Psoas muscle (tissue), 8 donors: Measurements from ENCODE around the gene AAGAB. TPM values are rescaled to one million over a fixed set of nuclear protein-coding genes. Genes with fewer than 3 reads are reported as not detected.

Experiments
- ATAC-seq, 4 donors: fragments of 200-7000 bp; cut with Tn5 transposase; one replicate each; pipeline ENCODE4 v1.9.1; 2020; ENCODE audit warnings: moderate library complexity in 3 of 4, mild to moderate bottlenecking in 2 of 4
- DNase-seq, 2 donors: peaks; one replicate each; pipeline ENCODE4 v3.0.0-alpha.2; 2020
- H3K27ac ChIP-seq: fragments of 200-600 bp; one replicate; pipeline ENCODE4 v1.8.0; 2022
- H3K27me3 ChIP-seq, 3 donors: fragments of 200-600 bp in 1 of 3; one replicate each; pipeline versions ENCODE4 v1.6.1 to v1.8.0; 2013 to 2022; ENCODE audit warnings: low read length in 2 of 3, mild to moderate bottlenecking in 2 of 3, moderate library complexity in 1 of 3; ENCODE audit not compliant: insufficient read depth in 3 of 3
- H3K36me3 ChIP-seq, 2 donors: fragments of 200-600 bp in 1 of 2; one replicate each; pipeline versions ENCODE4 v1.6.1 to v1.8.0; 2013 to 2022; ENCODE audit warnings: low read depth in 1 of 2, mild to moderate bottlenecking in 1 of 2, moderate library complexity in 1 of 2; ENCODE audit not compliant: insufficient read depth in 1 of 2
- H3K4me1 ChIP-seq: fragments of 200-600 bp; one replicate; pipeline ENCODE4 v1.8.0; 2022
- H3K4me3 ChIP-seq: fragments of 200-600 bp; one replicate; pipeline ENCODE4 v1.8.0; 2022; ENCODE audit warnings: mild to moderate bottlenecking
- H3K9me3 ChIP-seq: fragments of 200-600 bp; one replicate; pipeline ENCODE4 v1.8.0; 2022
- CTCF ChIP-seq: fragments of 200-600 bp; IDR thresholded peaks from one replicate; pipeline ENCODE4 v1.8.0; 2022; ENCODE audit warnings: antibody characterized with exemption
- WGBS, 3 donors: extraction: QIAGEN DNeasy Blood & Tissue Kit; methylation state at CpG; one replicate each; pipeline versions ENCODE4 v1.1.6 to v1.1.7; 2013; 5-methylcytosine and 5-hydroxymethylcytosine counted together
- intact Hi-C, 2 donors: fragments of 100-400 bp; cut with DNase I; formaldehyde crosslinking; loops; one replicate each; pipeline versions ENCODE4 v1.11.0 to v1.14.2; 2022
- polyA plus RNA-seq, 3 donors: library from polyadenylated mRNA; stranded (reverse); fragments of 200-250 nt; gene quantifications; one replicate each; pipeline ENCODE4 v1.2.3, GENCODE V29; 2013
- total RNA-seq, 4 donors: library from RNA; stranded (reverse); fragmentation: NEBNext Ultra II Directional in 2 of 4; extraction: Animal tissue kit (Norgen Biotek cat#: 25700) in 2 of 4; gene quantifications; one replicate each; pipeline versions ENCODE4 v1.2.1 to v1.2.4, GENCODE V29; 2021 to 2023
- donor health status: healthy with polysubstance abuse.
- donor health status: DM: no; HTN: no; CAD: no; lungs with moderate emphysema.
- donor health status: Bipolar disorder and iron deficiency.
- donor health status: healthy.
- donor health status: DM: yes; HTN: yes; CAD: no.
- donor health status: DM: no; HTN: no; CAD: no.
- donor health status: DM: no; HTN: no; CAD: no.
- donor health status: DM: yes; HTN: yes; CAD: no.

The AAGAB gene
- total and polyA plus RNA-seq, 7 donors = 19.0 to 46.1 (median 42.1) TPM

GRCh38 chr15:67181221-67181639, 73.2 kb downstream of the AAGAB start:
- peaks cover 71% of the 10 kb centered on the region for H3K4me1 ChIP-seq
- no peak for ATAC-seq
- H3K27ac ChIP-seq = peak overlapping the region; percentile 90
- H3K27me3 ChIP-seq = no peaks in the 10 kb centered on the region
- intact Hi-C loops = no loop called here
- 87 to 94% (median 91%) methylated on average over 14 to 15 of the region's 15 CpGs for WGBS, 3 donors
- DNase-seq = no peak
- H3K36me3 ChIP-seq = peaks cover 0 to 50% of the 10 kb centered on the region in 2 donors
- no peak overlapping the region for H3K4me3 ChIP-seq
- H3K9me3 ChIP-seq = no peaks in the 10 kb centered on the region
- TF ChIP-seq CTCF = no peak

- TF ChIP-seq CTCF = no peak
- H3K36me3 ChIP-seq = peaks cover 0 to 50% of the 10 kb centered on the region in 2 donors
- DNase-seq (peak in 1 of 2 donors; percentile 46), ATAC-seq (no peak)
- no peak overlapping the region for H3K4me3 ChIP-seq
- H3K9me3 ChIP-seq = no peaks in the 10 kb centered on the region
- peaks cover 71% of the 10 kb centered on the region for H3K4me1 ChIP-seq
- H3K27ac ChIP-seq = peak overlapping the region; percentile 90
- intact Hi-C loops = no loop called here
- no peaks in the 10 kb centered on the region for H3K27me3 ChIP-seq
- WGBS, 3 donors = 90 to 95% (median 92%) methylated on average over 10 of the region's 10 CpGs
These were observed 73.8 kb downstream of the AAGAB start for GRCh38 chr15:67180514-67181191.

DNA sequence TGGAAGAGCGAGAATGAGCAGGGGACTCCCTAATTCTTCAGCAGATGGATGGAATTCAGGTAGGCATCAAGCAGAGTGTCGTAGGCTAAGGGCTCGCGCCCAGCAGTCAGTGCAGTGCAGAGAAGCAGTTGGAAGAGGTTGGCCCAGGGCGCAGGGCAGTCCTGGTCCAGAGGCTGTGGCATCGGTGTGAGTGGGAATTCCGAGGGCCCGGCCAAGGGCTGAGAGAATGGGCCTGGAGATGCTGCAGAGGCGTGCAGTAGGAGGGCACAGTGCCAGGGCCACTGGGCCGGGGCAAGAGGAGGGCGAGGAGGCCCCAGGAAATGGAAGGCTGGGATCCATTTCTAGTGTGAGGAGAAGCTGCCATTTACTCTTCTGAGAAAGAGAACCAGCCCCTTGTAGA, 74.4 kb downstream of the AAGAB start:
- no peak for TF ChIP-seq CTCF
- peaks cover 71% of the 10 kb centered on the region for H3K4me1 ChIP-seq
- peaks cover 0 to 47% of the 10 kb centered on the region in 2 donors for H3K36me3 ChIP-seq
- 64 to 76% (median 67%) methylated on average over 11 of the region's 11 CpGs for WGBS, 3 donors
- H3K9me3 ChIP-seq = no peaks in the 10 kb centered on the region
- DNase-seq (peak in 1 of 2 donors; percentile 45), ATAC-seq (no peak)
- H3K27me3 ChIP-seq = no peaks in the 10 kb centered on the region
- intact Hi-C loops = no loop called here
- no peak overlapping the region for H3K4me3 ChIP-seq
- peak overlapping the region; percentile 90 for H3K27ac ChIP-seq

- Histone ChIP-seq H3K9me3 (no peaks in the 10 kb centered on the region), H3K4me3 (no peak overlapping the region), H3K27ac (peak overlapping the region; percentile 90), H3K4me1 (peaks cover 71% of the 10 kb centered on the region), H3K27me3 (no peaks in the 10 kb centered on the region), H3K36me3 (peaks cover 0 to 43% of the 10 kb centered on the region in 2 donors)
- intact Hi-C loops = no loop called here
- DNase-seq (peak in 1 of 2 donors; percentile 36), ATAC-seq (no peak)
- WGBS, 3 donors = 86 to 97% (median 90%) methylated on average over 9 of the region's 9 CpGs
- TF ChIP-seq CTCF = no peak
These were observed 75.0 kb downstream of the AAGAB start for GRCh38 chr15:67179411-67179995.
